HEK293 (cell line): Measurements from ENCODE around the gene KIAA1191.

Source experiments
- CTCF ChIA-PET: fragments of 350-600 bp; formaldehyde crosslinking; extraction: SDS; loops from one replicate; lab custom pipeline; 2021; ENCODE audit warnings: antibody characterized with exemption; lab: Yijun Ruan, JAX
- POLR2A ChIA-PET: fragments of 300-600 bp; formaldehyde crosslinking; extraction: SDS; loops from one replicate; lab custom pipeline; 2020; ENCODE audit warnings: antibody characterized with exemption, inconsistent platforms; lab: Yijun Ruan, JAX
- H3K27ac ChIP-seq: fragments of 200-500 bp; sonication (Bioruptor generic); 2 replicates; pipeline ENCODE4 v1.5.1; 2014; ENCODE audit warnings: low read depth, low read length, control low read depth, inconsistent platforms; ENCODE audit errors: extremely low read depth
- H3K36me3 ChIP-seq, 2 experiments: fragments of 200-500 bp in 1 of 2; sonication (Bioruptor generic) in 1 of 2; 1 replicate in 1 of 2; 2 replicates in 1 of 2; pipeline ENCODE4 v1.5.1; 2014 to 2017; ENCODE audit warnings: inconsistent platforms in 2 of 2, low read length in 2 of 2; ENCODE audit not compliant: control insufficient read depth in 2 of 2, insufficient read depth in 1 of 2
- H3K4me1 ChIP-seq: fragments of 200-500 bp; sonication (Bioruptor generic); 2 replicates; pipeline ENCODE4 v1.5.1; 2014; ENCODE audit warnings: mild to moderate bottlenecking, low read length, inconsistent platforms; ENCODE audit not compliant: control insufficient read depth, insufficient read depth
- H3K4me3 ChIP-seq: 2 replicates; pipeline ENCODE4 v1.5.1; 2011; ENCODE audit warnings: low read depth, mild to moderate bottlenecking, control low read depth, low read length, moderate library complexity
- H3K9me3 ChIP-seq: fragments of 200-500 bp; sonication (Bioruptor generic); 2 replicates; pipeline ENCODE4 v1.5.1; 2014; ENCODE audit warnings: low read depth, low read length, inconsistent platforms; ENCODE audit not compliant: control insufficient read depth, insufficient read depth
- KLF9 ChIP-seq: fragments of 450-650 bp; formaldehyde crosslinking; IDR thresholded peaks from 2 replicates; pipeline ENCODE4 v1.5.1; 2016; ENCODE audit warnings: missing biosample characterization, missing genetic modification characterization, low read depth
- PRDM2 ChIP-seq: fragments of 450-650 bp; formaldehyde crosslinking; IDR thresholded peaks from 2 replicates; pipeline ENCODE4 v1.5.1; 2016; ENCODE audit warnings: missing biosample characterization, missing genetic modification characterization, borderline replicate concordance
- SP3 ChIP-seq: fragments of 450-650 bp; formaldehyde crosslinking; IDR thresholded peaks from 2 replicates; pipeline ENCODE4 v1.5.1; 2016; ENCODE audit warnings: missing biosample characterization, missing genetic modification characterization
- TRIM28 ChIP-seq: IDR thresholded peaks from 2 replicates; pipeline ENCODE4 v1.6.1; 2011; ENCODE audit warnings: low read length, control low read depth, borderline replicate concordance
- WT1 ChIP-seq: fragments of 450-650 bp; formaldehyde crosslinking; IDR thresholded peaks from 2 replicates; pipeline ENCODE4 v1.5.1; 2016; ENCODE audit warnings: missing biosample characterization, missing genetic modification characterization
- ZBTB21 ChIP-seq: fragments of 450-650 bp; formaldehyde crosslinking; IDR thresholded peaks from 2 replicates; pipeline ENCODE4 v1.5.1; 2017; ENCODE audit warnings: missing biosample characterization, missing genetic modification characterization
- ZBTB48 ChIP-seq: fragments of 450-650 bp; formaldehyde crosslinking; IDR thresholded peaks from 2 replicates; pipeline ENCODE4 v1.5.1; 2016; ENCODE audit warnings: missing biosample characterization, missing genetic modification characterization
- ZFP69B ChIP-seq: fragments of 450-650 bp; formaldehyde crosslinking; IDR thresholded peaks from 2 replicates; pipeline ENCODE4 v1.5.1; 2016; ENCODE audit warnings: missing biosample characterization, missing genetic modification characterization
- ZNF324 ChIP-seq: fragments of 450-650 bp; formaldehyde crosslinking; IDR thresholded peaks from 2 replicates; pipeline ENCODE4 v1.5.1; 2016; ENCODE audit warnings: missing biosample characterization, missing genetic modification characterization
- ZNF645 ChIP-seq: fragments of 450-650 bp; formaldehyde crosslinking; IDR thresholded peaks from 2 replicates; pipeline ENCODE4; 2016; ENCODE audit warnings: missing biosample characterization, missing genetic modification characterization
- ZSCAN5A ChIP-seq: fragments of 450-650 bp; formaldehyde crosslinking; IDR thresholded peaks from 2 replicates; pipeline ENCODE4 v1.5.1; 2016; ENCODE audit warnings: missing biosample characterization, missing genetic modification characterization

KIAA1191 gene

GRCh38 chr5:176388003-176388443, 26.5 kb upstream of the KIAA1191 start (continued):
- TF ChIP-seq PRDM2 (tag by site-specific recombination) (peak; percentile 64; the same call in 1 of the 2 replicates), ZBTB48 (tag by site-specific recombination) (peak; percentile 45; the same call in 1 of the 2 replicates)
- TF ChIP-seq, all 188 proteins: peak for 8

GRCh38 chr5:176387384-176387925, 25.9 kb upstream of the KIAA1191 start:
- Histone ChIP-seq H3K4me1 (no peaks in the 10 kb centered on the region), H3K36me3 (peaks cover 0 to 71% of the 10 kb centered on the region in 2 experiments; a peak in 2 of 3 replicates), H3K27ac (no peak overlapping the region; the same call in 1 of the 2 replicates), H3K4me3 (peak overlapping the region; percentile 67), H3K9me3 (no peaks in the 10 kb centered on the region)
- CTCF ChIA-PET, result interaction anchor here (0.7 kb wide), 2 partner anchors 36 to 45 kb away, joined by 3 read pairs; no protein-coding TSS in a partner anchor
- POLR2A ChIA-PET, result interaction anchor here (0.7 to 2.2 kb wide), 3 partner anchors 20 to 150 kb away, joined by 3 to 6 read pairs (median 3); partner anchors contain the start of gene KIAA1191
- 0 out of 2 replicates have a peak, but pooled peaks have one; percentile 1 for TF ChIP-seq ZFP69B (tag by site-specific recombination)
- TF ChIP-seq SP3 (tag by site-specific recombination), result no peak

- TF ChIP-seq ZNF645 (tag by site-specific recombination), result no peak
- no peak for TF ChIP-seq ZBTB21 (tag by site-specific recombination)
- 0 out of 2 replicates have a peak, but pooled peaks have one; percentile 15 for TF ChIP-seq KLF9 (tag by site-specific recombination)
- H3K4me1 ChIP-seq, result no peaks in the 10 kb centered on the region
- peaks cover 0 to 71% of the 10 kb centered on the region in 2 experiments; a peak in 2 of 3 replicates for H3K36me3 ChIP-seq
- H3K27ac ChIP-seq, result no peak overlapping the region
- H3K9me3 ChIP-seq, result no peaks in the 10 kb centered on the region
- CTCF ChIA-PET, result no interaction called here
- POLR2A ChIA-PET, result interaction anchor here (2.2 kb wide), 1 partner anchor 25 kb away, joined by 6 read pairs; the partner anchor contains the start of gene KIAA1191
- no peak overlapping the region for H3K4me3 ChIP-seq
These were observed 24.9 kb upstream of the KIAA1191 start for GRCh38 chr5:176386491-176386890.

GRCh38 chr5:176384991-176385390, 23.4 kb upstream of the KIAA1191 start:
- TF ChIP-seq ZSCAN5A (tag by site-specific recombination), result no peak
- TF ChIP-seq WT1 (tag by site-specific recombination), result no peak
- TF ChIP-seq TRIM28, result no peak
- no peak for TF ChIP-seq ZNF324 (tag by site-specific recombination)
- no peak for TF ChIP-seq PRDM2 (tag by site-specific recombination)
- ChIA-PET POLR2A (no interaction called here), CTCF (no interaction called here)
- no peaks in the 10 kb centered on the region for H3K4me1 ChIP-seq
- H3K4me3 ChIP-seq, result no peak overlapping the region
- no peaks in the 10 kb centered on the region for H3K9me3 ChIP-seq
- H3K36me3 ChIP-seq, result peaks cover 0 to 66% of the 10 kb centered on the region in 2 experiments; a peak in 2 of 3 replicates
- no peak overlapping the region for H3K27ac ChIP-seq
